Thyroid gland (tissue), 4 donors: Measurements from ENCODE around the gene SLC9C1.

Source experiments
- CTCF ChIP-seq, 6 experiments: fragments of 200-600 bp in 3 of 6; fragments of 450-650 bp in 3 of 6; sonication (generic) in 3 of 6; IDR thresholded peaks; one replicate each; pipeline ENCODE4 v1.5.1; 2016 to 2019; ENCODE audit warnings: antibody characterized with exemption in 6 of 6, mild to moderate bottlenecking in 2 of 6, inconsistent platforms in 1 of 6, moderate library complexity in 1 of 6
- POLR2A ChIP-seq, 2 donors: fragments of 450-650 bp; IDR thresholded peaks; one replicate each; pipeline ENCODE4 v1.6.1; 2017; ENCODE audit warnings: antibody characterized with exemption in 2 of 2, mild to moderate bottlenecking in 2 of 2, moderate library complexity in 1 of 2

GRCh38 chr3:112175037-112175436 is 119.0 kb downstream of the SLC9C1 start:
- TF ChIP-seq CTCF (IDR thresholded peaks at IDR 0.05) (no peak), POLR2A (IDR thresholded peaks at IDR 0.05) (no peak)
